GM21367 (cell line): Measurements from ENCODE around the gene FOXO3B.
"Not testable (repeated sequence)": the region's sequence is repeated elsewhere in the genome, so short reads cannot be mapped to it uniquely, and the experiment has no call there.

Experiments
- ATAC-seq: cut with Tn5 transposase; IDR thresholded peaks from one replicate; pipeline ENCODE4 v1.9.1; 2021; ENCODE audit not compliant: unreplicated experiment

FOXO3B gene

GRCh38 chr17:18681767-18682571 lies at the start of gene FOXO3B:
TSS of gene FOXO3B (minus strand) at chr17:18682314. CDS start at chr17:18681651, 663 bp downstream.
- peak; percentile 64 for ATAC-seq

GRCh38 chr17:18723509-18723908 lies 41.4 kb upstream of the FOXO3B start:
- ATAC-seq = not testable (repeated sequence)

GRCh38 chr17:18722612-18723011 lies 40.5 kb upstream of the FOXO3B start:
- ATAC-seq = not testable (repeated sequence)

GRCh38 chr17:18721775-18722547 lies 39.8 kb upstream of the FOXO3B start:
- ATAC-seq = not testable (repeated sequence)

DNA sequence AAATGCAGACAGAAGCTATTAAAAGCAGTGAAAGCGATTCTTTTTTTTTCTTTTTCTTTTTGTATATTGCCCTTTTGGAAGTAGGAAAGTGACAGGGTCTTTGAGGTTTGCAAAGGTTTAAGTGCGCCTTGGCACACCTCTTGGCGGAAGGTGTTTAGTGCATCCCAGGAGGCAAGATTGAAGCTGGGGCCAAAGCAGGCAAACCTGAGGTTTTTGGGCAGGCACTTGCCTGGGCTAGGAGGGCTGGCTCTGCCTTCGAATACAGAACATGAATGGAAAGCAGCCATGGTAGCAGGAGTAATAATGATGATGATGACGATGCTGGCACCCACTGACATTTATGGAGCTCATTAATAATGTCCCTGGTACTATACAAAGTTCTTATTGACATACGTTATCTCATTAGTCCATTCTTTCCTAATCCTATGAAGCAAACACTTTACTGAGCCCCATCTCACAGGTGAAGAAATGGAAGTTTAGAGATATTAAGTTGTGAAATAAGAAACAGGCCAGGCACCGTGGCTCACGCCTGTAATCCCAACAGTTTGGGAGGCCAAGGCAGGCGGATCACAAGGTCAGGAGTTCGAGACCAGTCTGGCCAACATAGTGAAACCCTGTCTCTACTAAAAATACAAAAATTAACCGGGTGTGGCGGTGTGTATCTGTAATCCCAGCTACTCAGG lies 37.5 kb upstream of the FOXO3B start:
- ATAC-seq = not testable (repeated sequence)

- not testable (repeated sequence) for ATAC-seq
Measured at GRCh38 chr17:18718643-18719427, 36.7 kb upstream of the FOXO3B start.

GRCh38 chr17:18712354-18712999 lies 30.4 kb upstream of the FOXO3B start:
- ATAC-seq = not testable (repeated sequence)

DNA sequence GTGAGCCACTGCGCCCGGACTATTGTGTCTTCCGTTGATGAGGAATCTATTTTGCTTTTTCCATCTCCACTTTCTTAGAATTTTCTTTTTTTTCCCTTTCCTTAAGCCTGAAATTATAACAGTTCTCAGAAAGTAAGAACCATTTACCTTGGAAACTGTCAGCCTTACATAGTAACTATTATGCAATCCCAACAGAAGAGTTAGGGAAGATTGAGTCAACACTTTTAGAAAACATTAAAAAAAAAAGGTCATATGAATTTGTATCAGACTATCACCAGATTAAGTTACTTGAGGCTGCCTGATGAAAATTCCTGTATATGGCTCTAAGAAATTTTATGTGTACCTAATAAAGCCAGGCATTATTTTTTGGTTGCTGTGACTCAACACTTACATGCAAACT lies 26.1 kb upstream of the FOXO3B start:
- ATAC-seq = not testable (repeated sequence)

- ATAC-seq = not testable (repeated sequence)
Measured at GRCh38 chr17:18705955-18706354, 23.8 kb upstream of the FOXO3B start.

DNA sequence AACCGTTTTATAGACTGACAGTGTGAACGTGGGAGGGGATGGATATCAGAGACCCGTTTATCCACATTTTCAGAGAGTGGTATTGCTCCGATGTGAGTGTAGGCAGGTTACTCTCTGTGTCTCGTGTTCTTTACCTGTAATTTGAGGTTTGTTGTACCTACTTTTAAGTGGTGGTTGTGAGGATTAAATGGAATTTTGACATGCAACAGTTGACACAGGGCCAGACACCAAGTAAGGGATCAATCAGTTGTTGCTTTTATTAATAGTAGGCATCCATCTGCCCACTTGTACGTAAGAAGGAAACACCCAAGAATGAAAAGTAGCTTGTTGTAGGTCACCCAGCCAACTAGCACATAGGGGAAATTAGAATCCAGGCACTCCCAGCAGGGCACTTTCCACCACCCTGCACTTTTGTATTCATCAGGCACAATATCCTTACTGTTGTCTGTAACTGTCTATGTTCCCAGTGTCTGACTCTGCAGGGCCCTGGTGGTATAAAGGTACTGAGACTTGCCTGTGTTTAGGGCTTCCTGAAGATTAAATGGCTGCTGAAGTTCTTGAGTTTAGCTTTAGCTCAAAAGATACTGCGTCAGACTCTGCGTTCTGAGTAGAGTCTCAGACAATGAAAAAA lies 16.5 kb upstream of the FOXO3B start:
- not testable (repeated sequence) for ATAC-seq

GRCh38 chr17:18695143-18695542 lies 13.0 kb upstream of the FOXO3B start:
- ATAC-seq = not testable (repeated sequence)

GRCh38 chr17:18682668-18683067 lies 554 bp upstream of the FOXO3B start:
- not testable (repeated sequence) for ATAC-seq

DNA sequence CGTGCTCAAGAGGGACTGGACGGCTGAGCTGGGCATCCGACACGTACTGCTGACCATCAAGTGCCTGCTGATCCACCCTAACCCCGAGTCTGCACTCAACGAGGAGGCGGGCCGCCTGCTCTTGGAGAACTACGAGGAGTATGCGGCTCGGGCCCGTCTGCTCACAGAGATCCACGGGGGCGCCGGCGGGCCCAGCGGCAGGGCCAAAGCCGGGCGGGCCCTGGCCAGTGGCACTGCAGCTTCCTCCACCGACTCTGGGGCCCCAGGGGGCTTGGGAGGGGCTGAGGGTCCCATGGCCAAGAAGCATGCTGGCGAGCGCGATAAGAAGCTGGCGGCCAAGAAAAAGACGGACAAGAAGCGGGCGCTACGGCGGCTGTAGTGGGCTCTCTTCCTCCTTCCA lies 4.7 kb downstream of the FOXO3B start:
- not testable (repeated sequence) for ATAC-seq

- not testable (repeated sequence) for ATAC-seq
Measured at GRCh38 chr17:18676928-18677327, 5.2 kb downstream of the FOXO3B start.

GRCh38 chr17:18672395-18673227 lies 9.5 kb downstream of the FOXO3B start:
- not testable (repeated sequence) for ATAC-seq

DNA sequence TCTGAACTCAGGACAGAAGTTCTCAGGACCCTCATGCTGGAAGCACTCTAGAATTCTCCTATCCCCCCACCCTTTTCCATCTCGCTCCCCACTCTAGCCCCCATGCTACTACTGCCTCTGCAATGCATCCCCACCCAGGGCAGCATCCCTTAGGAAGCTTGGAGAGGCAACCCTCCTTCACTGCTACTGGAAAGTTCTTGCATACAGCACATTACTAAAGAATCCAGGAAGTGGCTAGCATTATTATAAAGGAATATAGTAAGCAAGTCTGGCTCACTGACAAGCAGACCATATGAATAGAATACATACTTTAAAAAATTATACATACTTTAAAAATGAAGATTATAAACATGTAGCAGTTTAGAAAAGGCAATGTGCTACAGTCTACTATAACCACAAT lies 13.5 kb downstream of the FOXO3B start:
- ATAC-seq = not testable (repeated sequence)

DNA sequence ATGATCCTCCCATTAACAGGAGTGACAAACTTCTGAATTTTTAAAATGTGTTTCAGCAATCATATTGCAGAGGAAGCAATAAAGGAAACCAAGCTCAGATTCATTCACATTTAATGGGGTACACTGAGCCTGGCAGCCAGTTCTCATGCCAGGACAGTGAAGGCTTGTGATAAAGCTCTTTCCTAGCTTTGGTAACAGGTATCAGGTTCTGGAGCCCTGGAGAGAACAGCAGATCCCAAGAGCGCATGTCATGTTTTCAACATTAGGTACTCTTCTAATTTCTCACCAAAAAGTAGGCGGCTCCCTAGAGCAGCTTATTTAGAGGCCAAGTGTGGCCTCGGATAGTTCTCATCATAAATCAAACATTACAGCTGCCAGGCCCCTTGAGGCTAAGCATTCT lies 14.6 kb downstream of the FOXO3B start:
- not testable (repeated sequence) for ATAC-seq

DNA sequence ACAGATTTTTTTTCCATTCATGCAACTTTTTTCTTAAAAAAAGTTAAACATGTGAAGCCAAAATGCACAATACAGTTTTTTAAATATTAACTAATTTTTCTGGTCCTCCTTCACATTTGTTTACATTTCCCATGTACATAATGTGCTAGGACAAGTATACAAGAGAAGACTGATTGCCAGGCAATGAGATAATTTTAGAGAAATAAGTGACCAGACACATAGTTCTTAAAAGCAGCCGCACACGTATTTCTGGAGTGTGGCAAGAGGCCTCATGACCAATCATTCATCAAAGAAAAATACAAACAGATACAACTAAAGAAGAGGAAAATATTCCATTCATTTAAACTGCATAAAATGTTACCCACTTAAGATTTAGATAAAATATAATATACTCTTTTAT lies 15.8 kb downstream of the FOXO3B start:
- not testable (repeated sequence) for ATAC-seq
